Neural cell (in vitro differentiated cells): ENCODE data around the gene PLOD3.

ENCODE experiments used
- CTCF ChIP-seq: fragments of 450-650 bp; IDR thresholded peaks from 2 replicates; pipeline ENCODE4 v1.5.1; 2014; ENCODE audit warnings: antibody characterized with exemption, mild to moderate bottlenecking, moderate library complexity; ENCODE audit not compliant: poor library complexity, severe bottlenecking
- EP300 ChIP-seq: fragments of 450-650 bp; conservative IDR thresholded peaks from 2 replicates; pipeline ENCODE4 v1.6.1; 2014; ENCODE audit warnings: antibody characterized with exemption, mild to moderate bottlenecking, moderate library complexity; ENCODE audit not compliant: poor library complexity, severe bottlenecking
- EZH2 ChIP-seq: fragments of 200-600, 300-800 bp; shearing (Covaris generic), sonication (generic); IDR thresholded peaks from 2 replicates; pipeline ENCODE4 v1.6.1; 2014; ENCODE audit warnings: antibody characterized with exemption, low read length, borderline replicate concordance, mild to moderate bottlenecking; ENCODE audit not compliant: insufficient read depth, poor library complexity, severe bottlenecking
- MXI1 ChIP-seq: fragments of 450-650 bp; conservative IDR thresholded peaks from 2 replicates; pipeline ENCODE4 v1.6.1; 2014; ENCODE audit warnings: antibody characterized with exemption, mild to moderate bottlenecking; ENCODE audit not compliant: poor library complexity, severe bottlenecking
- POLR2AphosphoS5 ChIP-seq: IDR thresholded peaks from 2 replicates; pipeline ENCODE4 v1.6.1; 2012
- RAD21 ChIP-seq: fragments of 450-650 bp; conservative IDR thresholded peaks from 2 replicates; pipeline ENCODE4 v1.6.1; 2014; ENCODE audit warnings: antibody characterized with exemption, mild to moderate bottlenecking, moderate library complexity
- SMC3 ChIP-seq: fragments of 450-650 bp; conservative IDR thresholded peaks from 2 replicates; pipeline ENCODE4 v1.6.1; 2014; ENCODE audit warnings: antibody characterized with exemption, mild to moderate bottlenecking, moderate library complexity; ENCODE audit not compliant: poor library complexity
- TF ChIP-seq, protein P1 (sequence below): IDR thresholded peaks from 2 replicates; pipeline ENCODE4 v1.6.1; 2012; ENCODE audit warnings: borderline replicate concordance

- no peak for TF ChIP-seq SMC3
- no peak for TF ChIP-seq RAD21
- no peak for TF ChIP-seq EP300
- TF ChIP-seq CTCF: no peak
- no peak for TF ChIP-seq POLR2AphosphoS5
- TF ChIP-seq, protein P1, sequence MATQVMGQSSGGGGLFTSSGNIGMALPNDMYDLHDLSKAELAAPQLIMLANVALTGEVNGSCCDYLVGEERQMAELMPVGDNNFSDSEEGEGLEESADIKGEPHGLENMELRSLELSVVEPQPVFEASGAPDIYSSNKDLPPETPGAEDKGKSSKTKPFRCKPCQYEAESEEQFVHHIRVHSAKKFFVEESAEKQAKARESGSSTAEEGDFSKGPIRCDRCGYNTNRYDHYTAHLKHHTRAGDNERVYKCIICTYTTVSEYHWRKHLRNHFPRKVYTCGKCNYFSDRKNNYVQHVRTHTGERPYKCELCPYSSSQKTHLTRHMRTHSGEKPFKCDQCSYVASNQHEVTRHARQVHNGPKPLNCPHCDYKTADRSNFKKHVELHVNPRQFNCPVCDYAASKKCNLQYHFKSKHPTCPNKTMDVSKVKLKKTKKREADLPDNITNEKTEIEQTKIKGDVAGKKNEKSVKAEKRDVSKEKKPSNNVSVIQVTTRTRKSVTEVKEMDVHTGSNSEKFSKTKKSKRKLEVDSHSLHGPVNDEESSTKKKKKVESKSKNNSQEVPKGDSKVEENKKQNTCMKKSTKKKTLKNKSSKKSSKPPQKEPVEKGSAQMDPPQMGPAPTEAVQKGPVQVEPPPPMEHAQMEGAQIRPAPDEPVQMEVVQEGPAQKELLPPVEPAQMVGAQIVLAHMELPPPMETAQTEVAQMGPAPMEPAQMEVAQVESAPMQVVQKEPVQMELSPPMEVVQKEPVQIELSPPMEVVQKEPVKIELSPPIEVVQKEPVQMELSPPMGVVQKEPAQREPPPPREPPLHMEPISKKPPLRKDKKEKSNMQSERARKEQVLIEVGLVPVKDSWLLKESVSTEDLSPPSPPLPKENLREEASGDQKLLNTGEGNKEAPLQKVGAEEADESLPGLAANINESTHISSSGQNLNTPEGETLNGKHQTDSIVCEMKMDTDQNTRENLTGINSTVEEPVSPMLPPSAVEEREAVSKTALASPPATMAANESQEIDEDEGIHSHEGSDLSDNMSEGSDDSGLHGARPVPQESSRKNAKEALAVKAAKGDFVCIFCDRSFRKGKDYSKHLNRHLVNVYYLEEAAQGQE: no peak
- TF ChIP-seq MXI1: no peak
- no peak for TF ChIP-seq EZH2
These were observed 16.6 kb upstream of the PLOD3 start for GRCh38 chr7:101233907-101234547.
